HG03025 (cell line): ENCODE measurements around the gene RAC2.

Experiments used
- ATAC-seq: cut with Tn5 transposase; IDR thresholded peaks from one replicate; pipeline ENCODE4 v1.9.1; 2021; ENCODE audit warnings: mild to moderate bottlenecking, moderate library complexity; ENCODE audit not compliant: unreplicated experiment, low FRiP score

The RAC2 gene

GRCh38 chr22:37244114-37244921 is at the start of gene RAC2:
TSS of gene RAC2 (minus strand) at chr22:37244269. CDS start at chr22:37244148, 121 bp downstream.
- no peak for ATAC-seq

GRCh38 chr22:37293172-37293571 is 49.1 kb upstream of the RAC2 start:
- no peak for ATAC-seq

GRCh38 chr22:37292641-37293040 is 48.6 kb upstream of the RAC2 start:
- ATAC-seq = no peak

- no peak for ATAC-seq
These were observed 47.7 kb upstream of the RAC2 start for GRCh38 chr22:37291559-37292298.

GRCh38 chr22:37290737-37291136 is 46.7 kb upstream of the RAC2 start:
- ATAC-seq = no peak

- no peak for ATAC-seq
These were observed 45.2 kb upstream of the RAC2 start for GRCh38 chr22:37289156-37289735.

GRCh38 chr22:37288521-37288920 is 44.5 kb upstream of the RAC2 start:
- ATAC-seq = no peak

- ATAC-seq = no peak
These were observed 43.5 kb upstream of the RAC2 start for GRCh38 chr22:37287550-37287951.

GRCh38 chr22:37285937-37286336 is 41.9 kb upstream of the RAC2 start:
- no peak for ATAC-seq

- ATAC-seq = no peak
These were observed 40.8 kb upstream of the RAC2 start for GRCh38 chr22:37284805-37285355.

GRCh38 chr22:37284126-37284804 is 40.2 kb upstream of the RAC2 start:
- ATAC-seq = no peak

- no peak for ATAC-seq
These were observed 39.4 kb upstream of the RAC2 start for GRCh38 chr22:37283393-37283937.

- ATAC-seq = no peak
These were observed 38.3 kb upstream of the RAC2 start, which contains the start of gene CYTH4 for GRCh38 chr22:37282385-37282677. TSS of gene CYTH4 (plus strand) at chr22:37282508. CDS start at chr22:37282570, 62 bp downstream.

- ATAC-seq = no peak
These were observed 37.7 kb upstream of the RAC2 start for GRCh38 chr22:37281646-37282384.

GRCh38 chr22:37281195-37281594 is 37.1 kb upstream of the RAC2 start:
- ATAC-seq = no peak

- no peak for ATAC-seq
These were observed 36.6 kb upstream of the RAC2 start for GRCh38 chr22:37280718-37281117.

GRCh38 chr22:37279331-37280181 is 35.5 kb upstream of the RAC2 start:
- ATAC-seq = no peak

GRCh38 chr22:37278261-37278660 is 34.2 kb upstream of the RAC2 start:
- ATAC-seq = no peak

- ATAC-seq = no peak
These were observed 33.3 kb upstream of the RAC2 start for GRCh38 chr22:37277384-37277783.
